Sigmoid colon (tissue), 4 donors: ENCODE results near the gene ST7L.

Experiments used
- POLR2A ChIP-seq, 2 donors: fragments of 450-650 bp; IDR thresholded peaks; one replicate each; pipeline ENCODE4 v1.6.1; 2016; ENCODE audit warnings: antibody characterized with exemption in 2 of 2, mild to moderate bottlenecking in 2 of 2, moderate library complexity in 2 of 2
- POLR2AphosphoS5 ChIP-seq, 4 donors: sonication (generic); formaldehyde crosslinking; IDR thresholded peaks; one replicate each; pipeline ENCODE4 v1.6.1; 2017; ENCODE audit warnings: antibody characterized with exemption in 4 of 4
- TF ChIP-seq, protein P1 (sequence below), 4 experiments: fragments of 450-650 bp in 3 of 4; fragments of 200-600 bp in 1 of 4; IDR thresholded peaks; one replicate each; pipeline ENCODE4 v1.5.1; 2016 to 2019; ENCODE audit warnings: antibody characterized with exemption in 4 of 4, mild to moderate bottlenecking in 3 of 4, moderate library complexity in 2 of 4

DNA sequence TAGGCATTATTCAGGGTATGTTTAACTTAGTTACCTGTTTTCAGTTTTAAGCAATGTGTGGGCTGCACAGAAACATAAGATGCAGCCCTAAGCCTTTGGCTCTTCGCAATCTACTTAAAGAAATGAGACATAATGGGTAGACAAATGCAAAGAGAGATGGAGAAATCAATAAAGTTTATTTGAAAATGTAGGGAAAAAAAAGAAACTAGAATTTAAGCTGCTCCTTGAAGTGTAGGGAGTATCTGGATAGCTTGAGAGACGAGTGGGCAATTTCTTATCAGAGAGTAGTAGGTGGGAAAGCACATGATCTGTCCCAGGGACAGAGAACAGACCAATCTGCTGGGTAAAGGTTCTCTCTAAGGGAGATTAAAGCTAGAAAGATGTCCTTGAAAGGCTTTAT is 101.3 kb downstream of the ST7L start:
- TF ChIP-seq, protein P1, sequence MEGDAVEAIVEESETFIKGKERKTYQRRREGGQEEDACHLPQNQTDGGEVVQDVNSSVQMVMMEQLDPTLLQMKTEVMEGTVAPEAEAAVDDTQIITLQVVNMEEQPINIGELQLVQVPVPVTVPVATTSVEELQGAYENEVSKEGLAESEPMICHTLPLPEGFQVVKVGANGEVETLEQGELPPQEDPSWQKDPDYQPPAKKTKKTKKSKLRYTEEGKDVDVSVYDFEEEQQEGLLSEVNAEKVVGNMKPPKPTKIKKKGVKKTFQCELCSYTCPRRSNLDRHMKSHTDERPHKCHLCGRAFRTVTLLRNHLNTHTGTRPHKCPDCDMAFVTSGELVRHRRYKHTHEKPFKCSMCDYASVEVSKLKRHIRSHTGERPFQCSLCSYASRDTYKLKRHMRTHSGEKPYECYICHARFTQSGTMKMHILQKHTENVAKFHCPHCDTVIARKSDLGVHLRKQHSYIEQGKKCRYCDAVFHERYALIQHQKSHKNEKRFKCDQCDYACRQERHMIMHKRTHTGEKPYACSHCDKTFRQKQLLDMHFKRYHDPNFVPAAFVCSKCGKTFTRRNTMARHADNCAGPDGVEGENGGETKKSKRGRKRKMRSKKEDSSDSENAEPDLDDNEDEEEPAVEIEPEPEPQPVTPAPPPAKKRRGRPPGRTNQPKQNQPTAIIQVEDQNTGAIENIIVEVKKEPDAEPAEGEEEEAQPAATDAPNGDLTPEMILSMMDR (IDR thresholded peaks at IDR 0.05): no peak
- TF ChIP-seq POLR2A (IDR thresholded peaks at IDR 0.05): no peak
- TF ChIP-seq POLR2AphosphoS5 (IDR thresholded peaks at IDR 0.05): no peak
